GM12878 (cell line): ENCODE data around the gene CTNNAL1. TPM values are rescaled to one million over a fixed set of nuclear protein-coding genes. Genes with fewer than 3 reads are reported as not detected.

ENCODE experiments used
- ATAC-seq: fragments of 200-7000 bp; cut with Tn5 transposase; 3 replicates; pipeline ENCODE4 v1.9.1; 2020; ENCODE audit warnings: mild to moderate bottlenecking, moderate library complexity
- BruUV-seq: library from RNA; stranded (reverse); fragments of 400-500 nt; replicated peaks from 2 replicates; lab custom pipeline; 2021; lab: Mats Ljungman, UMichigan
- CTCF ChIA-PET: fragments of 300-600 bp; sonication (Branson Sonifier 250); formaldehyde crosslinking; extraction: SDS; loops from one replicate; lab custom pipeline; 2021; ENCODE audit warnings: inconsistent platforms; lab: Yijun Ruan, JAX
- POLR2A ChIA-PET: fragments of 350-600 bp; formaldehyde crosslinking; extraction: SDS; loops from one replicate; lab custom pipeline; 2021; ENCODE audit warnings: inconsistent platforms; lab: Charles Lee
- RAD21 ChIA-PET: fragments of 300-600 bp; sonication (Branson Sonifier 250); formaldehyde crosslinking; loops from one replicate; lab custom pipeline; 2023; ENCODE audit warnings: antibody characterized with exemption; ENCODE audit not compliant: unreplicated experiment; lab: Charles Lee
- SMC1A ChIA-PET: fragments of 300-600 bp; sonication (Branson Sonifier 250); formaldehyde crosslinking; loops from one replicate; lab custom pipeline; 2023; ENCODE audit not compliant: unreplicated experiment, uncharacterized antibody; lab: Charles Lee
- DNase-seq: peaks from one replicate; pipeline ENCODE4 v3.0.0-alpha.2; 2011; ENCODE audit warnings: low read depth, low spot score
- FAIRE-seq: peaks from 3 replicates; lab custom pipeline; 2011; peaks lifted over from hg19 to GRCh38; lab: Jason Lieb, UNC
- H2AFZ ChIP-seq: 2 replicates; pipeline ENCODE4 v1.6.0; 2011; ENCODE audit warnings: low read depth, low read length, control low read depth; ENCODE audit not compliant: control insufficient read depth
- H3K27ac ChIP-seq: 2 replicates; pipeline ENCODE4 v1.5.1; 2011; ENCODE audit warnings: control low read depth; ENCODE audit not compliant: control insufficient read depth, insufficient read depth
- H3K27me3 ChIP-seq, 2 experiments: replicated peaks in 1 of 2; 2 replicates each; pipeline versions ENCODE4 v1.6.0 to v1.6.1; 2011; ENCODE audit warnings: low read length in 1 of 2; ENCODE audit not compliant: control insufficient read depth in 2 of 2, insufficient read depth in 2 of 2
- H3K36me3 ChIP-seq, 2 experiments: 2 replicates each; pipeline ENCODE4 v1.5.1; 2011; ENCODE audit warnings: low read length in 1 of 2; ENCODE audit not compliant: control insufficient read depth in 2 of 2, insufficient read depth in 2 of 2
- H3K4me1 ChIP-seq: 2 replicates; pipeline ENCODE4 v1.6.1; 2011; ENCODE audit warnings: mild to moderate bottlenecking, low read length, moderate library complexity, mixed read lengths; ENCODE audit not compliant: control insufficient read depth, insufficient read depth
- H3K4me2 ChIP-seq: 2 replicates; pipeline ENCODE4 v1.6.0; 2011; ENCODE audit warnings: control low read depth; ENCODE audit not compliant: control insufficient read depth, insufficient read depth
- H3K4me3 ChIP-seq: fragments of 200-600 bp; sonication (generic); 2 replicates; pipeline ENCODE4 v1.5.1; 2016
- H3K79me2 ChIP-seq: 2 replicates; pipeline ENCODE4 v1.6.0; 2011; ENCODE audit warnings: low read length; ENCODE audit not compliant: control insufficient read depth, insufficient read depth
- H3K9ac ChIP-seq: 2 replicates; pipeline ENCODE4 v1.8.0; 2011; ENCODE audit warnings: low read length, control low read depth, mixed read lengths; ENCODE audit not compliant: control insufficient read depth, insufficient read depth
- H3K9me3 ChIP-seq: replicated peaks from 3 replicates; pipeline ENCODE4 v1.5.1; 2011; ENCODE audit warnings: mild to moderate bottlenecking, low read length; ENCODE audit not compliant: control insufficient read depth, insufficient read depth
- H4K20me1 ChIP-seq: 2 replicates; pipeline ENCODE4 v1.6.0; 2011; ENCODE audit not compliant: control insufficient read depth, insufficient read depth
- ASH2L ChIP-seq: fragments of 300-600, 200-600 bp; sonication (generic); IDR thresholded peaks from 2 replicates; pipeline ENCODE4 v1.6.1; 2017; ENCODE audit warnings: low read depth, mild to moderate bottlenecking, borderline replicate concordance
- ATF2 ChIP-seq: IDR thresholded peaks from 2 replicates; pipeline ENCODE4 v1.6.1; 2012; ENCODE audit warnings: low read length, inconsistent platforms
- BHLHE40 ChIP-seq, 2 experiments: fragments of 450-650 bp in 1 of 2; IDR thresholded peaks; 2 replicates each; pipeline ENCODE4 v1.6.1; 2011 to 2017; ENCODE audit warnings: low read depth in 2 of 2, borderline replicate concordance in 1 of 2, improper control_type of control experiment in 1 of 2, low read length in 1 of 2, mild to moderate bottlenecking in 1 of 2
- BMI1 ChIP-seq: fragments of 450-650 bp; IDR thresholded peaks from 2 replicates; pipeline ENCODE4 v1.6.1; 2016; ENCODE audit warnings: mild to moderate bottlenecking, moderate library complexity, borderline replicate concordance
- EGR1 ChIP-seq, 2 experiments: IDR thresholded peaks; 1 replicate in 1 of 2; 2 replicates in 1 of 2; pipeline ENCODE4 v1.6.1; 2011 to 2012; ENCODE audit warnings: low read depth in 2 of 2, low read length in 2 of 2, borderline replicate concordance in 1 of 2, mild to moderate bottlenecking in 1 of 2, moderate library complexity in 1 of 2
- LARP7 ChIP-seq: fragments of 450-650 bp; IDR thresholded peaks from 2 replicates; pipeline ENCODE4 v1.6.1; 2017; ENCODE audit warnings: mild to moderate bottlenecking
- SIX5 ChIP-seq: IDR thresholded peaks from 2 replicates; pipeline ENCODE4 v1.6.1; 2011; ENCODE audit warnings: mild to moderate bottlenecking, low read depth, low read length, moderate library complexity; ENCODE audit not compliant: severe bottlenecking
- WGBS: methylation state at CpG from one replicate; pipeline ENCODE4 v1.1.6; 2016; ENCODE audit warnings: low lambda C conversion rate; ENCODE audit not compliant: insufficient replicate concordance, insufficient coverage; ENCODE audit errors: missing lambda C conversion rate; 5-methylcytosine and 5-hydroxymethylcytosine counted together
- in situ Hi-C: fragments of 300-500 bp; cut with MboI; formaldehyde crosslinking; loops from 9 replicates; pipeline ENCODE4 v1.14.3; 2018; ENCODE audit warnings: mixed read lengths
- intact Hi-C: fragments of 100-400 bp; cut with micrococcal nuclease; formaldehyde crosslinking; loops from one replicate; pipeline ENCODE4 v1.14.2; 2022; ENCODE audit not compliant: unreplicated experiment
- polyA plus RNA-seq, 11 experiments: library from polyadenylated mRNA; depleted of rRNA in 4 of 11; unstranded in 6 of 11; stranded (reverse) in 5 of 11; fragments of >200 nt; fragmentation: Nextera tagmentation in 4 of 11; fragmentation: Illumina TruSeq in 1 of 11; extraction: Ambion mirVana in 4 of 11; extraction: Trizol in 1 of 11; gene quantifications; 1 replicate in 1 of 11; 2 replicates in 10 of 11; pipeline versions ENCODE4 v1.2.1 to v1.2.3, GENCODE V29; 2011 to 2016; ENCODE audit warnings: inconsistent platforms in 2 of 11, missing spikeins in 2 of 11, low read depth in 1 of 11
- total RNA-seq, 4 experiments: library from RNA; depleted of rRNA in 3 of 4; stranded (reverse); fragments of >200 nt in 3 of 4; fragmentation: Illumina TruSeq in 1 of 4; extraction: Trizol in 1 of 4; gene quantifications; 2 replicates each; pipeline versions ENCODE4 v1.2.1 to v1.2.3, GENCODE V29; 2013 to 2021

Gene CTNNAL1
- total and polyA plus RNA-seq, 10 of the 15 experiments (the other 5 are each of a cell fraction or from before 2014, with no cell fraction given), result 16.3 to 82.5 (median 45.2) TPM

- DNase-seq (no peak), FAIRE-seq (no peak)
- Histone ChIP-seq H3K27me3 (no peaks in the 10 kb centered on the region), H3K4me3 (no peak overlapping the region), H2AFZ (no peak overlapping the region), H3K36me3 (peaks cover 1 to 7% of the 10 kb centered on the region in 2 experiments; a peak in 3 of 4 replicates), H3K79me2 (no peaks in the 10 kb centered on the region), H3K4me2 (no peak overlapping the region)
- intact Hi-C loops, result no loop called here
- ChIA-PET POLR2A (no interaction called here), RAD21 (no interaction called here), CTCF (no interaction called here)
- TF ChIP-seq ASH2L (no peak), LARP7 (no peak), EGR1 (IDR thresholded peaks at IDR 0.05; ENCODE audit: borderline replicate concordance in 1 of 2, low read depth in 2 of 2, low read length in 2 of 2) (no peak)
- TF ChIP-seq, all 136 proteins: peak for 0
- Histone ChIP-seq H3K4me1 (no peaks in the 10 kb centered on the region), H4K20me1 (no peaks in the 10 kb centered on the region), H3K9ac (no peak overlapping the region), H3K9me3 (no peaks in the 10 kb centered on the region), H3K27ac (no peak overlapping the region)
- in situ Hi-C loops, result no loop called here
- SMC1A ChIA-PET, result no interaction called here
- no TSS peak for BruUV-seq
- WGBS, result 100% methylated on average over 2 of the region's 2 CpGs
- no peak for ATAC-seq
These were observed 32.4 kb downstream of the CTNNAL1 start for GRCh38 chr9:108980893-108981292.

GRCh38 chr9:108978205-108978604 lies 35.1 kb downstream of the CTNNAL1 start:
- no TSS peak for BruUV-seq
- intact Hi-C loops, result no loop called here
- H3K4me3 ChIP-seq, result no peak overlapping the region
- no peak for TF ChIP-seq BMI1
- TF ChIP-seq SIX5, result no peak
- TF ChIP-seq BHLHE40 (IDR thresholded peaks at IDR 0.05; ENCODE audit: borderline replicate concordance in 1 of 2, low read depth in 2 of 2, low read length in 1 of 2), result no peak
- TF ChIP-seq ATF2, result no peak
- SMC1A ChIA-PET, result interaction anchor here (1.0 kb wide), 1 partner anchor 31 kb away, joined by 3 read pairs; no protein-coding TSS in a partner anchor
- H3K27ac ChIP-seq, result no peak overlapping the region
- ATAC-seq, result no peak
- no peak for FAIRE-seq
- POLR2A ChIA-PET, result no interaction called here
- H3K4me2 ChIP-seq, result no peak overlapping the region
- H3K79me2 ChIP-seq, result no peaks in the 10 kb centered on the region
- CTCF ChIA-PET, result interaction anchor here (0.6 to 1.5 kb wide), 2 partner anchors 24 to 343 kb away, joined by 4 read pairs; no protein-coding TSS in a partner anchor
- DNase-seq, result no peak
- no peak overlapping the region for H3K9ac ChIP-seq
- H3K36me3 ChIP-seq, result peaks cover 1 to 3% of the 10 kb centered on the region in 2 experiments; a peak in 2 of 4 replicates
- WGBS, result 47% methylated on average over 1 of the region's 1 CpG
- no peaks in the 10 kb centered on the region for H3K4me1 ChIP-seq
- no peaks in the 10 kb centered on the region for H3K9me3 ChIP-seq
- in situ Hi-C loops, result no loop called here
- RAD21 ChIA-PET, result no interaction called here
- no peaks in the 10 kb centered on the region for H3K27me3 ChIP-seq
- H4K20me1 ChIP-seq, result no peaks in the 10 kb centered on the region
- H2AFZ ChIP-seq, result no peak overlapping the region
